SK-N-SH (cell line): ENCODE results near the gene TDRD9. TPM values are rescaled to one million over a fixed set of nuclear protein-coding genes. Genes with fewer than 3 reads are reported as not detected.
A peak's percentile ranks its signal among the peaks of the same experiment; 100 is the strongest.

Source experiments
- CTCF ChIA-PET: fragments of 300-600, 350-600 bp; formaldehyde crosslinking; extraction: SDS; loops from one replicate; lab custom pipeline; 2021; lab: Yijun Ruan, JAX
- POLR2A ChIA-PET: fragments of 350-600 bp; sonication (Branson Sonifier 250); formaldehyde crosslinking; extraction: SDS; loops from one replicate; lab custom pipeline; 2020; ENCODE audit warnings: antibody characterized with exemption, inconsistent platforms; lab: Yijun Ruan, JAX
- DNase-seq: peaks from one replicate; pipeline ENCODE4 v3.0.0; 2012
- H2AFZ ChIP-seq: fragments of 200-600 bp; sonication (generic); 2 replicates; pipeline ENCODE4 v1.8.1; 2016; ENCODE audit warnings: antibody characterized with exemption, mild to moderate bottlenecking, low read depth
- H3F3A ChIP-seq: fragments of 200-600 bp; sonication (generic); replicated peaks from 2 replicates; pipeline ENCODE3; 2016; ENCODE audit warnings: antibody characterized with exemption, mild to moderate bottlenecking; ENCODE audit not compliant: insufficient read depth
- H3K27ac ChIP-seq, 2 experiments: fragments of 200-500 bp in 1 of 2; fragments of 200-600 bp in 1 of 2; sonication (Bioruptor generic) in 1 of 2; sonication (generic), shearing (Covaris generic) in 1 of 2; 2 replicates each; pipeline versions ENCODE4 v1.5.1 to v1.6.1; 2014 to 2016; ENCODE audit warnings: low read depth in 2 of 2, inconsistent platforms in 1 of 2, low read length in 1 of 2, mild to moderate bottlenecking in 1 of 2, mixed read lengths in 1 of 2
- H3K27me3 ChIP-seq: fragments of 200-600 bp; sonication (generic), shearing (Covaris generic); 2 replicates; pipeline ENCODE4 v1.6.1; 2016; ENCODE audit warnings: mixed run types; ENCODE audit not compliant: insufficient read depth
- H3K36me3 ChIP-seq, 2 experiments: fragments of 200-500 bp in 1 of 2; fragments of 200-600 bp in 1 of 2; sonication (Bioruptor generic) in 1 of 2; sonication (generic) in 1 of 2; replicated peaks in 1 of 2; 2 replicates each; pipeline versions ENCODE3 to v1.5.1; 2014 to 2016; ENCODE audit warnings: low read length in 1 of 2, mild to moderate bottlenecking in 1 of 2; ENCODE audit not compliant: insufficient read depth in 2 of 2, control insufficient read depth in 1 of 2
- H3K4me1 ChIP-seq, 2 experiments: fragments of 200-500 bp in 1 of 2; fragments of 200-600 bp in 1 of 2; sonication (Bioruptor generic) in 1 of 2; sonication (generic), shearing (Covaris generic) in 1 of 2; 2 replicates each; pipeline versions ENCODE4 v1.5.1 to v1.6.1; 2014 to 2016; ENCODE audit warnings: low read depth in 1 of 2, low read length in 1 of 2, mixed run types in 1 of 2; ENCODE audit not compliant: insufficient read depth in 2 of 2, control insufficient read depth in 1 of 2
- H3K4me2 ChIP-seq: fragments of 200-600 bp; sonication (generic), shearing (Covaris generic); 2 replicates; pipeline ENCODE4 v1.6.1; 2017; ENCODE audit warnings: mixed run types
- H3K4me3 ChIP-seq, 2 experiments: fragments of 200-500 bp in 1 of 2; fragments of 200-600 bp in 1 of 2; sonication (Bioruptor generic) in 1 of 2; sonication (generic), shearing (Covaris generic) in 1 of 2; 2 replicates each; pipeline versions ENCODE4 v1.5.1 to v1.8.1; 2014 to 2016; ENCODE audit warnings: low read depth in 2 of 2, inconsistent platforms in 1 of 2, low read length in 1 of 2, mild to moderate bottlenecking in 1 of 2, mixed read lengths in 1 of 2, moderate library complexity in 1 of 2
- H3K79me2 ChIP-seq: fragments of 200-600 bp; sonication (generic); 2 replicates; pipeline ENCODE4 v1.8.1; 2017; ENCODE audit warnings: mild to moderate bottlenecking; ENCODE audit not compliant: insufficient read depth
- H3K9ac ChIP-seq: fragments of 200-600 bp; sonication (generic); 2 replicates; pipeline ENCODE4 v1.6.1; 2017; ENCODE audit warnings: mixed run types
- H3K9me2 ChIP-seq: fragments of 200-600 bp; sonication (generic); 2 replicates; pipeline ENCODE4 v1.6.1; 2017; ENCODE audit warnings: mixed run types
- H3K9me3 ChIP-seq: fragments of 200-600 bp; sonication (generic); 2 replicates; pipeline ENCODE4 v1.6.1; 2017; ENCODE audit warnings: mixed run types, mild to moderate bottlenecking, moderate library complexity
- H4K20me1 ChIP-seq: fragments of 200-600 bp; sonication (generic); 2 replicates; pipeline ENCODE4 v1.6.1; 2017; ENCODE audit warnings: mild to moderate bottlenecking, mixed run types; ENCODE audit not compliant: insufficient read depth
- ELF1 ChIP-seq: IDR thresholded peaks from 2 replicates; pipeline ENCODE4 v1.4.0; 2012
- EP300 ChIP-seq, 2 experiments: IDR thresholded peaks; 2 replicates each; pipeline versions ENCODE4 v1.4.0 to v1.6.1; 2012; ENCODE audit warnings: borderline replicate concordance in 1 of 2, low read depth in 1 of 2, low read length in 1 of 2
- JUND ChIP-seq: IDR thresholded peaks from 2 replicates; pipeline ENCODE4 v1.4.0; 2012
- NFIC ChIP-seq: IDR thresholded peaks from 2 replicates; pipeline ENCODE4 v1.4.0; 2012; ENCODE audit warnings: borderline replicate concordance
- NRF1 ChIP-seq: IDR thresholded peaks from 2 replicates; pipeline ENCODE4 v1.6.1; 2012; ENCODE audit warnings: low read depth, mild to moderate bottlenecking, low read length
- POLR2AphosphoS5 ChIP-seq: IDR thresholded peaks from 2 replicates; pipeline ENCODE4 v1.6.1; 2012; ENCODE audit warnings: low read depth, low read length
- RAD21 ChIP-seq: IDR thresholded peaks from 2 replicates; pipeline ENCODE4 v1.6.1; 2012; ENCODE audit warnings: mild to moderate bottlenecking, low read length
- RCOR1 ChIP-seq: fragments of 150-350 bp; IDR thresholded peaks from 2 replicates; pipeline ENCODE4 v1.6.1; 2017; ENCODE audit warnings: antibody characterized with exemption, low read length
- RFX5 ChIP-seq: IDR thresholded peaks from 2 replicates; pipeline ENCODE4 v1.6.1; 2012; ENCODE audit warnings: mild to moderate bottlenecking, improper control_type of control experiment, low read length
- SMC3 ChIP-seq: IDR thresholded peaks from 2 replicates; pipeline ENCODE4 v1.6.1; 2012; ENCODE audit warnings: low read depth, low read length, improper control_type of control experiment
- TAF1 ChIP-seq: IDR thresholded peaks from 2 replicates; pipeline ENCODE4 v1.6.1; 2012; ENCODE audit warnings: low read depth, mild to moderate bottlenecking, low read length, moderate library complexity, borderline replicate concordance
- YY1 ChIP-seq: IDR thresholded peaks from 2 replicates; pipeline ENCODE4 v1.4.0; 2012; ENCODE audit warnings: low read depth, mild to moderate bottlenecking
- WGBS: methylation state at CpG from one replicate; pipeline ENCODE4 v1.1.6; 2017; ENCODE audit warnings: low lambda C conversion rate; 5-methylcytosine and 5-hydroxymethylcytosine counted together
- polyA plus RNA-seq, 3 experiments: library from polyadenylated mRNA; depleted of rRNA; stranded (reverse); fragments of >200 nt; gene quantifications; 2 replicates each; pipeline ENCODE4 v1.2.3, GENCODE V29; 2012
- TF ChIP-seq, protein P1 (sequence below): fragments of 200-600 bp; sonication (generic); IDR thresholded peaks from 2 replicates; pipeline ENCODE4 v1.6.1; 2017; ENCODE audit warnings: antibody characterized with exemption, mild to moderate bottlenecking, moderate library complexity
- TF ChIP-seq, protein P2 (sequence below): IDR thresholded peaks from 2 replicates; pipeline ENCODE4 v1.4.0; 2012; ENCODE audit warnings: low read depth, borderline replicate concordance

TDRD9 gene
- polyA plus RNA-seq, 1 of the 3 experiments (the other 2 are of a cell fraction), result not detected

DNA sequence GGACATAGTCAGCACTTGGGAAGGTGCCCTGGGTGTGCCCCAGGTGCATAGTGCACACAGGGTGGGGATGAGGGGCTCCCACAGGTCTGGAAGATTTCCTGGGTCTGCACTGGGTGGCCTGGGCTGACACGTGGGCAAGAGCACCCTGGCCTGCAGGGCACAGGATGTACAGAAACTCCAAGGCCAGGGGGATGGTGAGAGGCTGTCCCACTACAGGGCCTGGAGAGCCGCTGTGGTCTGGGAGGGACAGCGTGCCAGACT lies 45.1 kb upstream of the TDRD9 start:
- H3K27ac ChIP-seq, result peak overlapping the region in 1 of 2 experiments; percentile 76; a peak in 2 of 4 replicates
- no peak overlapping the region for H2AFZ ChIP-seq
- no peak overlapping the region for H3K4me2 ChIP-seq
- H3K27me3 ChIP-seq, result no peaks in the 10 kb centered on the region
- no peaks in the 10 kb centered on the region for H3K9me3 ChIP-seq
- no peak overlapping the region for H3K4me3 ChIP-seq
- H3K79me2 ChIP-seq, result no peaks in the 10 kb centered on the region
- H3K36me3 ChIP-seq, result no peaks in the 10 kb centered on the region
- 0% methylated on average over 1 of the region's 3 CpGs for WGBS
- DNase-seq, result no peak
- POLR2A ChIA-PET, result no interaction called here
- TF ChIP-seq SMC3 (no peak), RCOR1 (no peak), RFX5 (no peak), NRF1 (no peak), EP300 (IDR thresholded peaks at IDR 0.05; ENCODE audit: borderline replicate concordance in 1 of 2, low read depth in 1 of 2, low read length in 1 of 2) (no peak), ELF1 (no peak), RAD21 (no peak), YY1 (no peak), NFIC (no peak), TAF1 (no peak), POLR2AphosphoS5 (no peak)
- TF ChIP-seq, protein P1, sequence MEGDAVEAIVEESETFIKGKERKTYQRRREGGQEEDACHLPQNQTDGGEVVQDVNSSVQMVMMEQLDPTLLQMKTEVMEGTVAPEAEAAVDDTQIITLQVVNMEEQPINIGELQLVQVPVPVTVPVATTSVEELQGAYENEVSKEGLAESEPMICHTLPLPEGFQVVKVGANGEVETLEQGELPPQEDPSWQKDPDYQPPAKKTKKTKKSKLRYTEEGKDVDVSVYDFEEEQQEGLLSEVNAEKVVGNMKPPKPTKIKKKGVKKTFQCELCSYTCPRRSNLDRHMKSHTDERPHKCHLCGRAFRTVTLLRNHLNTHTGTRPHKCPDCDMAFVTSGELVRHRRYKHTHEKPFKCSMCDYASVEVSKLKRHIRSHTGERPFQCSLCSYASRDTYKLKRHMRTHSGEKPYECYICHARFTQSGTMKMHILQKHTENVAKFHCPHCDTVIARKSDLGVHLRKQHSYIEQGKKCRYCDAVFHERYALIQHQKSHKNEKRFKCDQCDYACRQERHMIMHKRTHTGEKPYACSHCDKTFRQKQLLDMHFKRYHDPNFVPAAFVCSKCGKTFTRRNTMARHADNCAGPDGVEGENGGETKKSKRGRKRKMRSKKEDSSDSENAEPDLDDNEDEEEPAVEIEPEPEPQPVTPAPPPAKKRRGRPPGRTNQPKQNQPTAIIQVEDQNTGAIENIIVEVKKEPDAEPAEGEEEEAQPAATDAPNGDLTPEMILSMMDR, result no peak
- TF ChIP-seq, protein P2, sequence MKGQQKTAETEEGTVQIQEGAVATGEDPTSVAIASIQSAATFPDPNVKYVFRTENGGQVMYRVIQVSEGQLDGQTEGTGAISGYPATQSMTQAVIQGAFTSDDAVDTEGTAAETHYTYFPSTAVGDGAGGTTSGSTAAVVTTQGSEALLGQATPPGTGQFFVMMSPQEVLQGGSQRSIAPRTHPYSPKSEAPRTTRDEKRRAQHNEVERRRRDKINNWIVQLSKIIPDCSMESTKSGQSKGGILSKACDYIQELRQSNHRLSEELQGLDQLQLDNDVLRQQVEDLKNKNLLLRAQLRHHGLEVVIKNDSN, result no peak
- H3K9ac ChIP-seq, result no peak overlapping the region
- no peaks in the 10 kb centered on the region for H3K9me2 ChIP-seq
- CTCF ChIA-PET, result interaction anchor here (1.4 to 3.3 kb wide), 3 partner anchors 18 to 74 kb away, joined by 6 to 15 read pairs (median 7); no protein-coding TSS in a partner anchor
- no peaks in the 10 kb centered on the region for H4K20me1 ChIP-seq
- no peaks in the 10 kb centered on the region for H3F3A ChIP-seq
- H3K4me1 ChIP-seq, result peaks cover 0 to 38% of the 10 kb centered on the region in 2 experiments; a peak in 1 of 4 replicates

DNA sequence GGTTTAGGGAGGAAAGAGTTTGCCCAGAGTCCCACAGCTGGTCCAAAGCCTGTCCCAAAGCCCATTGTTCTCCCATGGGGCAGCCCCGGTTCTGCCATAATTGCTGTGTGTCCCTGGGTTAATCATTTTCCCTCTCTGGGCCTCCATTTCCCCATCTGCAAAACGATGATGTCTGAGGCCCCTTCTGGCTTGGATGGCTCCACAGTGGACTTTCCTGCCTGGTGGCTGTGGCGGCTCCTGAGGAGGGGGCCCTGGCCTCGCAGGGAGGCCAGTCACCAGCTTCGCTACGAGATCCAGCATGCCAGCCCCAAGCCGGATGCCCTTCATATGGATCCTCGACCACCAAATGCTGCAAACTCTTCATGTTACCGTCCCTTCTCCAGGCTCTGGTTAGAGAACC lies 43.4 kb upstream of the TDRD9 start:
- peaks cover 0 to 38% of the 10 kb centered on the region in 2 experiments; a peak in 1 of 4 replicates for H3K4me1 ChIP-seq
- no peaks in the 10 kb centered on the region for H4K20me1 ChIP-seq
- H3K9me2 ChIP-seq, result no peaks in the 10 kb centered on the region
- POLR2A ChIA-PET, result no interaction called here
- no peaks in the 10 kb centered on the region for H3K9me3 ChIP-seq
- H3K9ac ChIP-seq, result no peak overlapping the region
- no peak overlapping the region for H3K27ac ChIP-seq
- no peaks in the 10 kb centered on the region for H3K79me2 ChIP-seq
- TF ChIP-seq JUND (no peak), RFX5 (no peak)
- CTCF ChIA-PET, result interaction anchor here (0.7 to 1.6 kb wide), 3 partner anchors 25 to 59 kb away, joined by 3 to 4 read pairs (median 3); no protein-coding TSS in a partner anchor
- no peaks in the 10 kb centered on the region for H3K27me3 ChIP-seq
- 83% methylated on average over 3 of the region's 9 CpGs for WGBS
- H2AFZ ChIP-seq, result no peak overlapping the region
- H3F3A ChIP-seq, result no peaks in the 10 kb centered on the region
- no peak for DNase-seq
- H3K4me2 ChIP-seq, result no peak overlapping the region
- no peaks in the 10 kb centered on the region for H3K36me3 ChIP-seq
- H3K4me3 ChIP-seq, result no peak overlapping the region
